Lower leg skin (tissue), 3 donors: ENCODE measurements around the gene SYTL1.

Experiments used
- POLR2A ChIP-seq, 2 donors: fragments of 450-650 bp; IDR thresholded peaks; one replicate each; pipeline ENCODE4 v1.6.1; 2016 to 2017; ENCODE audit warnings: antibody characterized with exemption in 2 of 2, mild to moderate bottlenecking in 1 of 2, moderate library complexity in 1 of 2
- TF ChIP-seq, protein P1 (sequence below), 3 donors: fragments of 450-650 bp; IDR thresholded peaks; one replicate each; pipeline ENCODE4 v1.5.1; 2016; ENCODE audit warnings: antibody characterized with exemption in 3 of 3, mild to moderate bottlenecking in 3 of 3, moderate library complexity in 2 of 3

DNA sequence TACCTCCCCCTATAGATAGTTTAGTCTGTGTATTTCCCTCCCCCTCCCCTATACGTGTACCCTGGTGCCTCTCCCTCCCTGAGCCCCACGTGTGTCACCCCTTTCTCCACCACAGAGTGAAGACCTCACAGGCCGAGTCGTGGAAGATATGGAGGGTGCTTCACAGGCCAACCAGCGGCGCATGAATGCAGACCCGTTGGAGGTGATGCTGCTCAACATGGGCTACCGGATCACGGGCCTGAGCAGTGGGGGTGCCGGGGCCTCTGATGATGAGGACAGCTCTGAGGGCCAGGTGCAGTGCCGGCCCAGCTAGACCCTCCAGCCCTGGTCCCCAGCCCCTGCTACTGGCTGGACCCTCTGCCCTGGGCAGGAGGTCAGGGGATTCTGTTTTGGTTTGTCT is 35.8 kb upstream of the SYTL1 start:
- TF ChIP-seq, protein P1, sequence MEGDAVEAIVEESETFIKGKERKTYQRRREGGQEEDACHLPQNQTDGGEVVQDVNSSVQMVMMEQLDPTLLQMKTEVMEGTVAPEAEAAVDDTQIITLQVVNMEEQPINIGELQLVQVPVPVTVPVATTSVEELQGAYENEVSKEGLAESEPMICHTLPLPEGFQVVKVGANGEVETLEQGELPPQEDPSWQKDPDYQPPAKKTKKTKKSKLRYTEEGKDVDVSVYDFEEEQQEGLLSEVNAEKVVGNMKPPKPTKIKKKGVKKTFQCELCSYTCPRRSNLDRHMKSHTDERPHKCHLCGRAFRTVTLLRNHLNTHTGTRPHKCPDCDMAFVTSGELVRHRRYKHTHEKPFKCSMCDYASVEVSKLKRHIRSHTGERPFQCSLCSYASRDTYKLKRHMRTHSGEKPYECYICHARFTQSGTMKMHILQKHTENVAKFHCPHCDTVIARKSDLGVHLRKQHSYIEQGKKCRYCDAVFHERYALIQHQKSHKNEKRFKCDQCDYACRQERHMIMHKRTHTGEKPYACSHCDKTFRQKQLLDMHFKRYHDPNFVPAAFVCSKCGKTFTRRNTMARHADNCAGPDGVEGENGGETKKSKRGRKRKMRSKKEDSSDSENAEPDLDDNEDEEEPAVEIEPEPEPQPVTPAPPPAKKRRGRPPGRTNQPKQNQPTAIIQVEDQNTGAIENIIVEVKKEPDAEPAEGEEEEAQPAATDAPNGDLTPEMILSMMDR (IDR thresholded peaks at IDR 0.05), result no peak
- TF ChIP-seq POLR2A (IDR thresholded peaks at IDR 0.05), result no peak
